Panc1 (cell line): Measurements from ENCODE around the gene WRAP73. TPM values are rescaled to one million over a fixed set of nuclear protein-coding genes. Genes with fewer than 3 reads are reported as not detected.

Experiments
- ATAC-seq: fragments of 200-7000 bp; cut with Tn5 transposase; 2 replicates; pipeline ENCODE4 v1.9.1; 2020; ENCODE audit warnings: mild to moderate bottlenecking, moderate library complexity
- BruUV-seq: library from RNA; stranded (reverse); fragments of 400-500 nt; replicated peaks from 2 replicates; lab custom pipeline; 2021; lab: Mats Ljungman, UMichigan
- CTCF ChIA-PET: fragments of 300-600 bp; sonication (Branson Sonifier 250); formaldehyde crosslinking; loops from one replicate; lab custom pipeline; 2022; ENCODE audit warnings: antibody characterized with exemption; lab: Charles Lee
- POLR2A ChIA-PET: fragments of 300-600 bp; sonication (Branson Sonifier 250); formaldehyde crosslinking; loops from one replicate; lab custom pipeline; 2022; ENCODE audit warnings: antibody characterized with exemption; lab: Charles Lee
- DNase-seq: peaks from one replicate; pipeline ENCODE4 v3.0.0-alpha.2; 2010; ENCODE audit warnings: low read depth, low spot score
- H3K27ac ChIP-seq: 2 replicates; pipeline ENCODE4 v1.5.1; 2011; ENCODE audit warnings: mild to moderate bottlenecking, low read length, inconsistent platforms
- H3K27me3 ChIP-seq: fragments of 200-500 bp; sonication (Bioruptor generic); 2 replicates; pipeline ENCODE4 v1.6.0; 2014; ENCODE audit warnings: low read length, inconsistent platforms; ENCODE audit not compliant: control insufficient read depth, insufficient read depth
- H3K36me3 ChIP-seq: fragments of 200-500 bp; sonication (Bioruptor generic); 2 replicates; pipeline ENCODE4 v1.5.1; 2014; ENCODE audit warnings: inconsistent platforms, mild to moderate bottlenecking, low read length, moderate library complexity; ENCODE audit not compliant: control insufficient read depth, insufficient read depth
- H3K4me1 ChIP-seq: 2 replicates; pipeline ENCODE4 v1.5.1; 2011; ENCODE audit warnings: inconsistent platforms, mild to moderate bottlenecking, low read length, moderate library complexity; ENCODE audit not compliant: control insufficient read depth, insufficient read depth
- H3K4me3 ChIP-seq, 2 experiments: 2 replicates each; pipeline ENCODE4 v1.5.1; 2011 to 2012; ENCODE audit warnings: low read depth in 2 of 2, low read length in 2 of 2, mild to moderate bottlenecking in 2 of 2, inconsistent platforms in 1 of 2, moderate library complexity in 1 of 2
- H3K9me3 ChIP-seq: fragments of 200-500 bp; sonication (Bioruptor generic); 2 replicates; pipeline ENCODE4 v1.5.1; 2014; ENCODE audit warnings: low read depth, mild to moderate bottlenecking, inconsistent platforms, low read length, moderate library complexity; ENCODE audit not compliant: control insufficient read depth, insufficient read depth
- POLR2AphosphoS5 ChIP-seq: IDR thresholded peaks from 2 replicates; pipeline ENCODE4 v1.6.1; 2012; ENCODE audit warnings: mild to moderate bottlenecking, low read depth, low read length, moderate library complexity
- SIN3A ChIP-seq: IDR thresholded peaks from 2 replicates; pipeline ENCODE4 v1.6.1; 2012; ENCODE audit warnings: low read depth, mild to moderate bottlenecking, low read length, moderate library complexity, borderline replicate concordance; ENCODE audit not compliant: insufficient read depth
- TCF7L2 ChIP-seq: IDR thresholded peaks from 2 replicates; pipeline ENCODE4 v1.6.1; 2011; ENCODE audit warnings: mild to moderate bottlenecking, low read depth, low read length, inconsistent platforms
- in situ Hi-C: cut with HindIII; loops from 2 replicates; pipeline ENCODE4 v1.10.0; 2016; ENCODE audit warnings: low sequenced_read_pairs, low pct_unique_long_range_greater_than_20kb
- intact Hi-C: fragments of 100-400 bp; cut with micrococcal nuclease; formaldehyde crosslinking; loops from one replicate; pipeline ENCODE4 v1.10.0; 2022; ENCODE audit not compliant: unreplicated experiment
- total RNA-seq: library from RNA; stranded (reverse); gene quantifications from one replicate; pipeline ENCODE4 v1.2.1, GENCODE V29; 2021; ENCODE audit not compliant: unreplicated experiment
- TF ChIP-seq, protein P1 (sequence below), 2 experiments: IDR thresholded peaks; 2 replicates each; pipeline ENCODE4 v1.6.1; 2011 to 2012; ENCODE audit warnings: low read depth in 2 of 2, control low read depth in 1 of 2, low read length in 1 of 2, mild to moderate bottlenecking in 1 of 2, moderate library complexity in 1 of 2; ENCODE audit not compliant: insufficient read depth in 1 of 2
- TF ChIP-seq, protein P2 (sequence below): fragments of 450-650 bp; IDR thresholded peaks from 2 replicates; pipeline ENCODE4 v1.5.1; 2017; ENCODE audit warnings: mild to moderate bottlenecking

WRAP73 gene
- total RNA-seq, 1 experiment from 2014 or later = 27.1 TPM

DNA sequence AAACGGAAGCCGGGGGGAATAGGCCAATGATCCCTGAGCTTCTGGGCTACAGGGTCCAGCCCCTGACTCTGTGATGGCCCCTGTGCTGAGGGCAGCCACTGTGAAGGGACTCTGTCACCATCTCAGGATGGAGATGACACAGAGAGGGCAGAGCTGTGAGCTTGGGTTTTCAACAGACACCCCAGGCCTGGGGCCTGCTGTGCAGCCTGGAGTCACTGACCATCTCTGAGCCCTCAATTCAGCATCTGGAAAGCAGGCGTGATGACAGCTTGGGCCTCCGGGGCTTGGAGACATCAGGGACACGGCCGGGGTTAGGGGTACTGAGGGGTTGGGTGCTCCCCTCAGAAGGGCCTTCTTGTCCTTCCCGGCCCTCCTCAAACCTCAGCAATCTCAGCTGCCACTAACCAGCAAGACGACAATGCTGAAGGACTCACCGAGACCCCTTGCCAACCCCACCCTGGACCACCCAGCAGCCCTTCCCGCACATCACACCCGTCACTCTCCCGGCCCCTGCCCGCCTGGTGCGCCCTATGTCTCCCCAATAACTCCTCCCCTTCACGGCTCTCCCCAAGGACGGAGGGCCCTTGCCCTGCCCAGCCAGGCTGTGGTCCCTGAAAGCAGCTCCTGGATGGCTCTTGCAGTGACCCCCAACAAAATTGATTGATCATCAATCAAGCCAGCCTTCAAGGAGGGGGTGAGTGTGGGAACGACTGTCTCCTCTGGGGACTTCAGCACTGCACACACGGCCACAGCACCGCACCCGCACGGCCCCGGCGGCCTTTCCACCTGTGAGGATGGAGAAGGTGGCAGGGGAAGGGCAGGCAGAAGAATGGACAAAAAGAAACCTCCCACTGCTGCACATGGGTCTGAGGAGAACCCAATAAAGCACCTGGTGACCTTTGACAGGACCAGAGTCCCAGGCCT lies 42.9 kb downstream of the WRAP73 start:
- BruUV-seq = no TSS peak
- ChIA-PET POLR2A (no interaction called here), CTCF (interaction anchor here (0.6 to 0.7 kb wide), 2 partner anchors 12 to 21 kb away, joined by 5 to 9 read pairs; no protein-coding TSS in a partner anchor)
- peaks cover 4% of the 10 kb centered on the region for H3K4me1 ChIP-seq
- no peaks in the 10 kb centered on the region for H3K36me3 ChIP-seq
- no peaks in the 10 kb centered on the region for H3K27me3 ChIP-seq
- in situ Hi-C loops (no loop called here), intact Hi-C loops (no loop called here)
- no peak overlapping the region for H3K27ac ChIP-seq
- TF ChIP-seq POLR2AphosphoS5 (no peak), SIN3A (no peak), TCF7L2 (no peak)
- no peak overlapping the region for H3K4me3 ChIP-seq
- H3K9me3 ChIP-seq = no peaks in the 10 kb centered on the region
- no peak for DNase-seq
- ATAC-seq = no peak

DNA sequence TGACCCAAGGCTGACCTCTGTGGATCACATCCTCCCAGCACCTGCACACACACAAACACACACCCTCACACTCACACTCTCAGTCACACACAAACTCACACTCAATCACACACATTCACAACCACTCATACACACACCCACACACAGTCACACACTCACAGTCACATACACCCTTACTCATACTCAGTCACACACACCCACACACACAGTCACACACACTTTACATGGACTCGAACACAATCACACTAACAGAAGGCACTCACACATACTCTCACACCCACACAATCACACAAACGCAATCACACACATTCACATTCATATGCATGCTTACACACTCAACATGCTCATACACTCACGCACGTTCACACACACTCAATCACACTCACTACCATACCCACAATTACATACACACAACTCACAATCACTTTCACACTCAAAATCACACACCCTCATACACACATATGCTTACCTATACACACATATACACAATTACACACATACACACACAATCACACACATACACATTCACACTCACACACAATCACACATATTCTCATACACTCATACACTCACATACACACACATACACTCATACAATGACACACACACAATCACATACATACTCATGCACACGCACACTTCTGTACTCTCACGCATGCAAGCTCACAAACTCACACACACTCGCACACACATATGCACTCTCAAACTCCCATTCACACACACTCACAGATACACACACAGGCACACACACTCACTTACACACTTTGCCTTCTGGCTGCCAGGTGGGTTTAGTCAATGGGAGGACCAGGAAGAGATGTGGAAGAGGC lies 44.7 kb downstream of the WRAP73 start:
- no peak overlapping the region for H3K4me3 ChIP-seq
- H3K27me3 ChIP-seq = no peaks in the 10 kb centered on the region
- DNase-seq (no peak), ATAC-seq (no peak)
- no peak for TF ChIP-seq TCF7L2
- TF ChIP-seq, protein P1, sequence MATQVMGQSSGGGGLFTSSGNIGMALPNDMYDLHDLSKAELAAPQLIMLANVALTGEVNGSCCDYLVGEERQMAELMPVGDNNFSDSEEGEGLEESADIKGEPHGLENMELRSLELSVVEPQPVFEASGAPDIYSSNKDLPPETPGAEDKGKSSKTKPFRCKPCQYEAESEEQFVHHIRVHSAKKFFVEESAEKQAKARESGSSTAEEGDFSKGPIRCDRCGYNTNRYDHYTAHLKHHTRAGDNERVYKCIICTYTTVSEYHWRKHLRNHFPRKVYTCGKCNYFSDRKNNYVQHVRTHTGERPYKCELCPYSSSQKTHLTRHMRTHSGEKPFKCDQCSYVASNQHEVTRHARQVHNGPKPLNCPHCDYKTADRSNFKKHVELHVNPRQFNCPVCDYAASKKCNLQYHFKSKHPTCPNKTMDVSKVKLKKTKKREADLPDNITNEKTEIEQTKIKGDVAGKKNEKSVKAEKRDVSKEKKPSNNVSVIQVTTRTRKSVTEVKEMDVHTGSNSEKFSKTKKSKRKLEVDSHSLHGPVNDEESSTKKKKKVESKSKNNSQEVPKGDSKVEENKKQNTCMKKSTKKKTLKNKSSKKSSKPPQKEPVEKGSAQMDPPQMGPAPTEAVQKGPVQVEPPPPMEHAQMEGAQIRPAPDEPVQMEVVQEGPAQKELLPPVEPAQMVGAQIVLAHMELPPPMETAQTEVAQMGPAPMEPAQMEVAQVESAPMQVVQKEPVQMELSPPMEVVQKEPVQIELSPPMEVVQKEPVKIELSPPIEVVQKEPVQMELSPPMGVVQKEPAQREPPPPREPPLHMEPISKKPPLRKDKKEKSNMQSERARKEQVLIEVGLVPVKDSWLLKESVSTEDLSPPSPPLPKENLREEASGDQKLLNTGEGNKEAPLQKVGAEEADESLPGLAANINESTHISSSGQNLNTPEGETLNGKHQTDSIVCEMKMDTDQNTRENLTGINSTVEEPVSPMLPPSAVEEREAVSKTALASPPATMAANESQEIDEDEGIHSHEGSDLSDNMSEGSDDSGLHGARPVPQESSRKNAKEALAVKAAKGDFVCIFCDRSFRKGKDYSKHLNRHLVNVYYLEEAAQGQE (IDR thresholded peaks at IDR 0.05; ENCODE audit: insufficient read depth in 1 of 2, low read depth in 2 of 2, low read length in 1 of 2) = no peak
- no peak for TF ChIP-seq SIN3A
- TF ChIP-seq POLR2AphosphoS5 = no peak
- TF ChIP-seq, protein P2, sequence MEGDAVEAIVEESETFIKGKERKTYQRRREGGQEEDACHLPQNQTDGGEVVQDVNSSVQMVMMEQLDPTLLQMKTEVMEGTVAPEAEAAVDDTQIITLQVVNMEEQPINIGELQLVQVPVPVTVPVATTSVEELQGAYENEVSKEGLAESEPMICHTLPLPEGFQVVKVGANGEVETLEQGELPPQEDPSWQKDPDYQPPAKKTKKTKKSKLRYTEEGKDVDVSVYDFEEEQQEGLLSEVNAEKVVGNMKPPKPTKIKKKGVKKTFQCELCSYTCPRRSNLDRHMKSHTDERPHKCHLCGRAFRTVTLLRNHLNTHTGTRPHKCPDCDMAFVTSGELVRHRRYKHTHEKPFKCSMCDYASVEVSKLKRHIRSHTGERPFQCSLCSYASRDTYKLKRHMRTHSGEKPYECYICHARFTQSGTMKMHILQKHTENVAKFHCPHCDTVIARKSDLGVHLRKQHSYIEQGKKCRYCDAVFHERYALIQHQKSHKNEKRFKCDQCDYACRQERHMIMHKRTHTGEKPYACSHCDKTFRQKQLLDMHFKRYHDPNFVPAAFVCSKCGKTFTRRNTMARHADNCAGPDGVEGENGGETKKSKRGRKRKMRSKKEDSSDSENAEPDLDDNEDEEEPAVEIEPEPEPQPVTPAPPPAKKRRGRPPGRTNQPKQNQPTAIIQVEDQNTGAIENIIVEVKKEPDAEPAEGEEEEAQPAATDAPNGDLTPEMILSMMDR = no peak
- no peak overlapping the region for H3K27ac ChIP-seq
- no peaks in the 10 kb centered on the region for H3K9me3 ChIP-seq
- H3K4me1 ChIP-seq = no peaks in the 10 kb centered on the region
- ChIA-PET POLR2A (no interaction called here), CTCF (no interaction called here)
- intact Hi-C loops = no loop called here
- BruUV-seq = no TSS peak
- H3K36me3 ChIP-seq = no peaks in the 10 kb centered on the region
- in situ Hi-C loops = no loop called here
